Stimulated activated naive CD8-positive, alpha-beta T cell treated with anti-CD3 and anti-CD28 coated beads, Interleukin-15, Interleukin-2, amounts not matched to agents 100 ng/mL and 50 ng/mL, for 24 hours (primary cell): ENCODE results near the gene WDR77.

Experiments
- H3K27ac Mint-ChIP-seq: one replicate; pipeline ENCODE4 v1.8.0; 2021; ENCODE audit warnings: mild to moderate bottlenecking, mixed read lengths
- H3K27me3 Mint-ChIP-seq: one replicate; pipeline ENCODE4 v1.8.0; 2021; ENCODE audit warnings: mixed read lengths
- H3K36me3 Mint-ChIP-seq: one replicate; pipeline ENCODE4 v1.8.0; 2021; ENCODE audit warnings: low read depth, mixed read lengths
- H3K4me1 Mint-ChIP-seq: one replicate; pipeline ENCODE4 v1.8.0; 2021; ENCODE audit warnings: low read depth, mixed read lengths
- H3K4me3 Mint-ChIP-seq: one replicate; pipeline ENCODE4 v1.8.0; 2021; ENCODE audit warnings: mild to moderate bottlenecking, mixed read lengths
- H3K9me3 Mint-ChIP-seq: one replicate; pipeline ENCODE4 v1.8.0; 2021; ENCODE audit warnings: mixed read lengths

WDR77 gene

GRCh38 chr1:111436726-111437125, 12.3 kb downstream of the WDR77 start:
- no peak overlapping the region for H3K27ac Mint-ChIP-seq

GRCh38 chr1:111424281-111424680, 24.8 kb downstream of the WDR77 start:
- H3K27ac Mint-ChIP-seq: no peak overlapping the region
- no peaks in the 10 kb centered on the region for H3K9me3 Mint-ChIP-seq
- no peaks in the 10 kb centered on the region for H3K27me3 Mint-ChIP-seq
- no peak overlapping the region for H3K4me3 Mint-ChIP-seq
- H3K36me3 Mint-ChIP-seq: no peaks in the 10 kb centered on the region
- H3K4me1 Mint-ChIP-seq: no peaks in the 10 kb centered on the region

More at GRCh38 chr1:111436726-111437125, 12.3 kb downstream of the WDR77 start:
- H3K9me3 Mint-ChIP-seq: no peaks in the 10 kb centered on the region
- H3K4me3 Mint-ChIP-seq: no peak overlapping the region
- no peaks in the 10 kb centered on the region for H3K4me1 Mint-ChIP-seq
- H3K36me3 Mint-ChIP-seq: peaks cover 35% of the 10 kb centered on the region
- H3K27me3 Mint-ChIP-seq: no peaks in the 10 kb centered on the region

- H3K27ac Mint-ChIP-seq: no peak overlapping the region
- no peak overlapping the region for H3K4me3 Mint-ChIP-seq
- no peaks in the 10 kb centered on the region for H3K9me3 Mint-ChIP-seq
- H3K27me3 Mint-ChIP-seq: no peaks in the 10 kb centered on the region
- H3K4me1 Mint-ChIP-seq: no peaks in the 10 kb centered on the region
- peaks cover 7% of the 10 kb centered on the region for H3K36me3 Mint-ChIP-seq
Measured at GRCh38 chr1:111422546-111423391, 26.3 kb downstream of the WDR77 start.

- Mint-ChIP-seq H3K4me3 (no peak overlapping the region), H3K27ac (no peak overlapping the region), H3K4me1 (no peaks in the 10 kb centered on the region), H3K27me3 (no peaks in the 10 kb centered on the region), H3K9me3 (no peaks in the 10 kb centered on the region), H3K36me3 (peaks cover 7% of the 10 kb centered on the region)
Measured at GRCh38 chr1:111420377-111420776, 28.7 kb downstream of the WDR77 start.

GRCh38 chr1:111419037-111419436, 30.0 kb downstream of the WDR77 start:
- Mint-ChIP-seq H3K9me3 (no peaks in the 10 kb centered on the region), H3K4me3 (no peak overlapping the region), H3K27ac (no peak overlapping the region), H3K4me1 (no peaks in the 10 kb centered on the region), H3K27me3 (no peaks in the 10 kb centered on the region), H3K36me3 (peaks cover 10% of the 10 kb centered on the region)

- no peak overlapping the region for H3K4me3 Mint-ChIP-seq
- no peaks in the 10 kb centered on the region for H3K4me1 Mint-ChIP-seq
- H3K27me3 Mint-ChIP-seq: no peaks in the 10 kb centered on the region
- peaks cover 13% of the 10 kb centered on the region for H3K36me3 Mint-ChIP-seq
- H3K9me3 Mint-ChIP-seq: no peaks in the 10 kb centered on the region
- H3K27ac Mint-ChIP-seq: no peak overlapping the region
Measured at GRCh38 chr1:111417755-111418154, 31.3 kb downstream of the WDR77 start.

- Mint-ChIP-seq H3K36me3 (peaks cover 13% of the 10 kb centered on the region), H3K4me1 (no peaks in the 10 kb centered on the region), H3K4me3 (no peak overlapping the region), H3K27ac (no peak overlapping the region), H3K9me3 (no peaks in the 10 kb centered on the region), H3K27me3 (no peaks in the 10 kb centered on the region)
Measured at GRCh38 chr1:111415461-111415860, 33.6 kb downstream of the WDR77 start.

GRCh38 chr1:111414756-111415155, 34.3 kb downstream of the WDR77 start:
- H3K27me3 Mint-ChIP-seq: no peaks in the 10 kb centered on the region
- H3K36me3 Mint-ChIP-seq: peaks cover 13% of the 10 kb centered on the region
- no peaks in the 10 kb centered on the region for H3K4me1 Mint-ChIP-seq
- no peak overlapping the region for H3K27ac Mint-ChIP-seq
- H3K4me3 Mint-ChIP-seq: no peak overlapping the region
- H3K9me3 Mint-ChIP-seq: no peaks in the 10 kb centered on the region

GRCh38 chr1:111412839-111413238, 36.2 kb downstream of the WDR77 start:
- H3K27me3 Mint-ChIP-seq: no peaks in the 10 kb centered on the region
- H3K9me3 Mint-ChIP-seq: no peaks in the 10 kb centered on the region
- H3K4me1 Mint-ChIP-seq: no peaks in the 10 kb centered on the region
- H3K4me3 Mint-ChIP-seq: no peak overlapping the region
- H3K36me3 Mint-ChIP-seq: peaks cover 5% of the 10 kb centered on the region
- no peak overlapping the region for H3K27ac Mint-ChIP-seq

- Mint-ChIP-seq H3K27me3 (no peaks in the 10 kb centered on the region), H3K4me3 (no peak overlapping the region), H3K4me1 (peaks cover 38% of the 10 kb centered on the region), H3K36me3 (no peaks in the 10 kb centered on the region), H3K27ac (no peak overlapping the region), H3K9me3 (no peaks in the 10 kb centered on the region)
Measured at GRCh38 chr1:111407301-111407700, 41.8 kb downstream of the WDR77 start.

- Mint-ChIP-seq H3K9me3 (no peaks in the 10 kb centered on the region), H3K4me3 (peak overlapping the region; percentile 22), H3K4me1 (peaks cover 43% of the 10 kb centered on the region), H3K27me3 (no peaks in the 10 kb centered on the region), H3K36me3 (no peaks in the 10 kb centered on the region), H3K27ac (peak overlapping the region; percentile 34)
Measured at GRCh38 chr1:111406321-111406768, 42.7 kb downstream of the WDR77 start.

GRCh38 chr1:111404588-111404987, 44.5 kb downstream of the WDR77 start:
- Mint-ChIP-seq H3K9me3 (no peaks in the 10 kb centered on the region), H3K4me1 (peaks cover 48% of the 10 kb centered on the region), H3K27me3 (no peaks in the 10 kb centered on the region), H3K27ac (no peak overlapping the region), H3K36me3 (no peaks in the 10 kb centered on the region), H3K4me3 (no peak overlapping the region)

- Mint-ChIP-seq H3K36me3 (no peaks in the 10 kb centered on the region), H3K4me1 (peaks cover 49% of the 10 kb centered on the region), H3K4me3 (no peak overlapping the region), H3K9me3 (no peaks in the 10 kb centered on the region), H3K27me3 (no peaks in the 10 kb centered on the region), H3K27ac (no peak overlapping the region)
Measured at GRCh38 chr1:111402083-111402482, 47.0 kb downstream of the WDR77 start.

- H3K4me1 Mint-ChIP-seq: peaks cover 29% of the 10 kb centered on the region
- H3K9me3 Mint-ChIP-seq: no peaks in the 10 kb centered on the region
- no peak overlapping the region for H3K4me3 Mint-ChIP-seq
- H3K36me3 Mint-ChIP-seq: no peaks in the 10 kb centered on the region
- no peak overlapping the region for H3K27ac Mint-ChIP-seq
- no peaks in the 10 kb centered on the region for H3K27me3 Mint-ChIP-seq
Measured at GRCh38 chr1:111399792-111400610, 49.1 kb downstream of the WDR77 start.

GRCh38 chr1:111392460-111392945, 56.6 kb downstream of the WDR77 start:
- H3K4me3 Mint-ChIP-seq: no peak overlapping the region
- no peaks in the 10 kb centered on the region for H3K27me3 Mint-ChIP-seq
- H3K9me3 Mint-ChIP-seq: no peaks in the 10 kb centered on the region
- H3K36me3 Mint-ChIP-seq: no peaks in the 10 kb centered on the region
- no peaks in the 10 kb centered on the region for H3K4me1 Mint-ChIP-seq
- no peak overlapping the region for H3K27ac Mint-ChIP-seq
